Fibroblast of skin of right biceps (primary cell): Measurements from ENCODE around the gene RPH3AL.
"Not testable (repeated sequence)": the region's sequence is repeated elsewhere in the genome, so short reads cannot be mapped to it uniquely, and the experiment has no call there.

Experiments
- DNase-seq: peaks from one replicate; pipeline ENCODE4 v3.0.0-alpha.2; 2013

RPH3AL gene

DNA sequence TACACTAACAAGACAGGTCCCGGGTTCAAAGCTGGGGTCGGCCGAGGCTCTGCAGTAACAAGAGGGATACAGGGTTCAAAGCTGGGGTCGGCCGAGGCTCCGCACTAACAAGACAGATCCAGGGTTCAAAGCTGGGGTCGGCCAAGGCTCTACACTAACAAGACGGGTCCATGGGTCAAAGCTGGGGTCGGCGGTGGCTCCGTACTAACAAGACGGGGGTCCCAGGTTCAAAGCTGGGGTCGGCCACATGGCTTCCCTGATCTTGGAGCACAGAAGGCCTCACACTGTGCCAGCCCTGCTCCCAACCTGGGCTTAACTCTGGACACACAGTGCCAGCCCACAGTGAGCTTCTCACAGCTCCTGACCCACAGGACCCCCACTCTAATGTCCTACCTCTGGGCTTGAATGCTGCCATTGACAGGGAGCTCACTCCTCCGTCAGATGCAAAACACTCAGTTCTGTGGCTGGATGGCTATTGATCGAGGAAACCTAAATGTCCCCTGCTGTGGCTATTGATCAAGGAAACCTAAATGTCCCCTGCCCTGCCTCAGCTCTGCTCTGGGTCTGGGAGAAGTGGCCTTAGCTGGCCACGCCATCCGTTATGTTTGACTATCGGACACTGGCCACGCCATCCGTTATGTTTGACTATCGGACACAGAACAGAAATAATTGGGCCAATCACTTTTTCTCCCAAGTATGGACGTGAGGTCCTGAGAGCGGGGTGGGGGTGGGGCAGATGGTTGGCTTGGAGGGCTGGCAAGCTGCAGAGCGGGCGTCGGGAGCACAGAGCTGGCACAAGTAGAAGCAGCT lies 116.6 kb downstream of the RPH3AL start:
- no peak for DNase-seq

DNA sequence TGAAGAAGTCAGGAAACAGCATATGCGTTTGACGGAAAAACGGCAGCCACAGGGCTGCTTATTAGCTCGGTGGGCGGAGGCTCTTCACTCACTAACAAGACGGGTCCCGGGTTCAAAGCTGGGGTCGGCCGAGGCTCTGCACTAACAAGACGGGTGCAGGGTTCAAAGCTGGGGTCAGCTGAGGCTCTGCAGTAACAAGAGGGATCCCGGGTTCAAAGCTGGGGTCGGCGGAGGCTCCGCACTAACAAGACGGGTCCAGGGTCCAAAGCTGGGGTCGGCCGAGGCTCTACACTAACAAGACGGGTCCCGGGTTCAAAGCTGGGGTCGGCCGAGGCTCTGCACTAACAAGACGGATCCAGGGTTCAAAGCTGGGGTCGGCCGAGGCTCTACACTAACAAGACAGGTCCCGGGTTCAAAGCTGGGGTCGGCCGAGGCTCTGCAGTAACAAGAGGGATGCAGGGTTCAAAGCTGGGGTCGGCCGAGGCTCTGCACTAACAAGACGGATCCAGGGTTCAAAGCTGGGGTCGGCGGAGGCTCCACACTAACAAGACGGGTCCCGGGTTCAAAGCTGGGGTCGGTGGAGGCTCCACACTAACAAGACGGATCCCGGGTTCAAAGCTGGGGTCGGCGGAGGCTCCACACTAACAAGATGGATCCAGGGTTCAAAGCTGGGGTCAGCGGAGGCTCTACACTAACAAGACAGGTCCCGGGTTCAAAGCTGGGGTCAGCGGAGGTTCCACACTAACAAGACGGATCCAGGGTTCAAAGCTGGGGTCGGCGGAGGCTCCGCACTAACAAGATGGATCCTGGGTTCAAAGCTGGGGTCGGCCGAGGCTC lies 117.4 kb downstream of the RPH3AL start:
- DNase-seq, result not testable (repeated sequence)

DNA sequence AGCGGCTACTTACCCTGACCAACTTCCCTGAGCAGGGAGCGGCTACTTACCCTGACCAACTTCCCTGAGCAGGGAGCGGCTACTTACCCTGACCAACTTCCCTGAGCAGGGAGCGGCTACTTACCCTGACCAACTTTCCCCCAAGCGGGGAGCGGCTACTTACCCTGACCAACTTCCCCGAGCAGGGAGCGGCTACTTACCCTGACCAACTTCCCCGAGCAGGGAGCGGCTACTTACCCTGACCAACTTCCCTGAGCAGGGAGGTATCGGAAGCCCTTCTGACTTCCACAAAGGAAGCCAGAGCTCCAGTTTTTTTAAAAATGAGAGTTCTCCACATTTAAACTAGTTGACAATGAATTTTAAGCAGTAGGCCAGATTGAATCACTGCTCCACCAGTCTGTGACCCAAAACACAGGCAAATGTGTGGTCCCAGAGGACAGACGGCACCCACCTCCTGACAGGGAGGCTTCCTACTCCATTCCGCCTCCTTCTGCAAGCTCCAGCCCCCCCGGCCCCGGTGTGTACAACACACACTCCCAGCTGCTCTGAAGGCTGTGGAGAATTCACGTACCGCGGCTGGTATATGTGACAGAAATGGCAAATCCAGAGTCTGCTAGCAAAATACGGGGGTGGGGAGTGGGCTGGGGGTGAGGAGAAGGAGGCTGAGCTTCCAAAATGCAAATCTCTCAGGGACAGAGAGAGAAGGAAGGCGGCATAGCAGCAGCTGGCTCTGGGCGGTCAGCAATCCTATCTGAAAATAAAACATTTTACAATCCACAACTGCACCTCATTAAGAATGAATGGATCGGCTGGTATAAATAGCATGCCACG lies 118.2 kb downstream of the RPH3AL start:
- DNase-seq, result peak; percentile 7

DNA sequence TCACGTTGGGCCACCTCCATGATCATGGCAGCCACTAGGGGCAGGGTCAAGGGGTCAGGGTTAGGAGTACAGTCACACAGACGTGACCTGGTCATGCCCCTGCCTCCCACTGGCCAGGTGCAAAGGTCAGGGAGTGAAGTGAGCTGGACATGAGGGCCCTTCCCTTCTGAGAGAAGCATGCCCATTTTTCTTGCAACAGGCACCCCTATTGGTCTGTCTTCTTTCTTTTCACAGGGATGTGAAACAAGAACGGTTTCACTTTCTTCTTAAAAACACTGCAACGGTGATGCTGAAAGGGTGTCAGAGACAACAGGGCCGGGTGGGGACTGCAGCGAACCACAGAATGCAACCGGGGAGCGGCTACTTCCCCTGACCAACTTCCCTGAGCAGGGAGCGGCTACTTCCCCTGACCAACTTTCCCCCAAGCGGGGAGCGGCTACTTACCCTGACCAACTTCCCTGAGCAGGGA lies 119.1 kb downstream of the RPH3AL start:
- DNase-seq, result no peak

DNA sequence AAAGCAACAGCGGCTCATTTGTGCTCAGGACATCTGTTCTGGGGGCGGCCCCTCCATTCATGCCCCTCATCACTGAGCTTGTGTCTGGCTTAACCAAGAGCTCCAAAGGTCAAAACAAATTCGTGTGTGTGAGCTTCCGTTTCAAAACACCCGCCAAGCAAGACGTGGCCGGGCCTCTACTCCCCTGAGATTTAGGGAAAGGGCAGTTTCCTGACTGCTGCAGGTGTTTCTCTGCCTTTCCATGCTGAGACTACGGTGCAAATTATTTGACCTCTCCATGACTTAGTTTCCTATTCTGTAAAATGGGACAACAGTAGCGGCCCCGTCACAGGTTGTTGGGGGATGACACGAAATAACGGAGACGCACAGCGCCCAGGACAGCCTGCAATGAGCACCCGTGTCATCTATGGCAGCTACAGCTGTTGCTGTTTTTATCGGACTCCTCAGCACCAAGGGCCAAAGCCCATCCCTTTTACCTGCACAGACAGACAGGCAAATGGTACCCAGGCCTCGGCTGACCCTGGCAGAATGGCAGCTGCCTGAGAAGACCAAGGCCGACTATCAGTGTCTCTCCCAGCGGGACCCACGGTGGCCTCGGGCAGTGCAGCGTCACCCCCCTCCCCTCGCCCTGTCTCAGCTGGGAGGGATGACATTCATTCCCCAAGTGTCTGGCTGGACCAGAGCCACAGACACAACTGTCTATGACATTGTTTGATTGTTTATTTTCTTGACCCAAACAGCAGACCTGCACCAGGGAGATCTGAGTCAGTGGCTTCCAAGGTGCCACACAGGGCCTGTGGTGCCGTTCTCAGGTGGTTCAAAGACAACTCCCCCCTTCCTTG lies 120.4 kb downstream of the RPH3AL start:
- DNase-seq, result no peak

DNA sequence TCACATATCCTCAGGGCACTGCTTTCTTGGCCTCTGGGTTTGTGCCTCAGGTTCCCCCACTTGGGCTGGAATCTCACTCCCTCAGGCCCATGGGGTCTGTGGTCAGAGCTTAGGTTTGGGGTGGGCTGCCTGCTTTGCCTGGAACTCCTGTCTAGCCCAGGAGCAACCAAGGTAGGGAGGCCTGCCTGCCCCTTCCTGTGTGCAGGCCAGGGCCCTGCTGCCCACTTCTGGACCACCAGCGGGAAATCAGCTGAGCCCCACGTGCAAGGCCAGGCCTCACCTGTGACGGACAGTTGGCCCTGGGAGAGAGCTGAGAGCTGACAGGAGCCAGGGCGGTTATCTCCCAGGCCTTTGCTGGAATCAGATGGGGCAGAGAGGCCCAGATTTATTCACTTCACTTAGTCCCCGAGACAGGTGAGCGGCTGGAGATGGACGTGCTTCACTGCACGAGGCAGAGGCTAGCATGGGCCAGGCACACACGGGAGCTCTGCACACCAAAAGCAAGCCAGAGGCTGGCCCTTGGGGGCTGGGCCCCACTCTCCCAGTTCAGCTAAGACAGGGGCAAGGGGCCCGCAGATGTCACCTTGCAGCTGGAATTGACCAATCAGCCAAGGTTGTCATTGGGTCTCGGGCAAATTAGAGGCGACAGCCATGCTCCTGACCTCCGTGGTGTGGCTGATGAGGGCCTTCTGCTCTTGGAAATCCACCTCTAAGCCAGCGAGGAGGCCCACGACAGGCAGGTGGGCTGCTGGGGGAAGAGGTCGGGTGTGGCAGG lies 121.2 kb downstream of the RPH3AL start:
- DNase-seq, result no peak

DNA sequence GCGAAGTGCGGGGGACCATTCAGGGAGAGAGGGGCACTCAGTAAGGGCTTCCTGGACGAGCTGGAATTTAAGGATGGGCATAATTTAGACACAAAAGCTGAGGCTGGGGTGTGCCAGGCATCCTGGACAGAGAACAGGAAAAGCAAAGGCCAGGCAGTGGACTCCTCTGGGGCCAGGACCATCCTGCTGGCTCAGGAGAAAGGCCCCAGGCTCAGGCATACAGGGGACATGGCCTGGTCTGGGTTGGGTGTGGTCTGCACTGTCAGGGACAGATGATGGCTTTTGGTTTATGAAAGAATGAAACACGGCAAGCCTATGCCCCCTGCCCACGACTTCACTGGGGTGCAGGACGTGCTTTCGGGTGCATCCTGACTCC lies 122.2 kb downstream of the RPH3AL start:
- no peak for DNase-seq

DNA sequence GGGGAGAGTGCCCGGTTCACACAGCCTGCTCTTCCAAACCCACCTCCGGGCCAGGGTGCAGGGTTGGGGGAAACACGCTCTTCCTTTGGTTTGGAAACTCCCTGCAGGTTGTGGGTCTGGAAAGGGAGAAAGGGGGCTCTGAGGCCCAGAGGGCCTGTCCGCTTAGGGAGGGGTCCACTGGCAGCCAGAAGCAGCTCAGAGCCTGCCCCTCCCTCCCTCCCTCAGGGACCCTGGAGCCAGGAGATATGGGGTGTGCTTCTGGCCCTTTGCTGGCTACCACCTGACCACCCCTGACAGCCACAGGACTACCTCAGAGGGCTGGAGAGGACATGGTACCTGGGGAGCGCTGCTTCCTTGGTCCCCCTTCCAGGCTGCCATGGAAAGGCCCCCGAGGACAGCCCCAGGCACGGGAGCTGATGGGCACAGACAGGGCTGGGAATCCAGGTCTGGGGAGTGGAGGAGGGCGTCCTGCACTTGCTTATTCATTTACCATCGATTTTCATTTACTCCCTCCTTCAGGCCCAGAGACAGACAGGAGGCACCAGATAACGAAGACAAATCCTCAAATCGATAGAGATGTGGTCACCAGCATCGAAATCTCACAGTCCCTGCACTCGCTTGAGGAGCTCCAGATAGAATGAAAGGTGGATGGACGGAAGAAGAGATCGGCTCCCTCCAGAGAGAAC lies 122.8 kb downstream of the RPH3AL start:
- DNase-seq, result no peak

DNA sequence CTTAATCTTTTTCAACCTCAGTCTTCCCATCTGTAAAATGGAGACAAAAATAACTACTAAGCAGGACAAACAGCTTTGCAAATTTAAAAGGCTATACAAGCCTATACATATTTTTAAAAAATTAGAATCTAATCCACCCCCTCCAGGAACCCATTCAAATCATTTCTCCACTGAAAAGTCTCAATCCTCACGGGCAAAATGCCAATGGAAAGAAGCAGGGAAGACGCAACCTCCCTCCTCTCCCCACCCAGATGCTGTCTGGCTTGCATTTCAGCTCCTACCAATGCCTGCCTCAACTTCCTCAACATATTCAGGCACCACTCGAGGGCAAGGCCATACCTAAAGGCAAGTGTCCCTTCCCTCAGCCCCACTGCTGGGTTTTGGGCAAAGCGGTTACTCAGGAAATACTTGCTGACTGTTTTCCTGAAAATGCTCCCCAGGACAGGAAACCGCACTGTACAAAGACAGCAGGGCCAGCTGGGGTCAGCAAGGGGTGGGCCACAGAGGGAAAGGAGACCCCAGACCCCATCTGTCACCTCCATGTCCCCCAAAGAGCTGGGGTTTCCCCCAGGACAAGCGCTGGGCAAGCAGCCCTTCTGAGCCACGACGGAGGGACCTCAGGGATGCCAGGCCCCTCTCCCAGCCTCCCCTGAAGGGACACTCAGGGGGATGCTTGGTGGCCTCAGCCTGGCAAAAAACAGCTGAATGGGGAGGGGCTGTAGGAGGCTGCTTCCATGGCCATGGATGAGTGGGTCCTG lies 123.5 kb downstream of the RPH3AL start:
- DNase-seq, result peak; percentile 3

DNA sequence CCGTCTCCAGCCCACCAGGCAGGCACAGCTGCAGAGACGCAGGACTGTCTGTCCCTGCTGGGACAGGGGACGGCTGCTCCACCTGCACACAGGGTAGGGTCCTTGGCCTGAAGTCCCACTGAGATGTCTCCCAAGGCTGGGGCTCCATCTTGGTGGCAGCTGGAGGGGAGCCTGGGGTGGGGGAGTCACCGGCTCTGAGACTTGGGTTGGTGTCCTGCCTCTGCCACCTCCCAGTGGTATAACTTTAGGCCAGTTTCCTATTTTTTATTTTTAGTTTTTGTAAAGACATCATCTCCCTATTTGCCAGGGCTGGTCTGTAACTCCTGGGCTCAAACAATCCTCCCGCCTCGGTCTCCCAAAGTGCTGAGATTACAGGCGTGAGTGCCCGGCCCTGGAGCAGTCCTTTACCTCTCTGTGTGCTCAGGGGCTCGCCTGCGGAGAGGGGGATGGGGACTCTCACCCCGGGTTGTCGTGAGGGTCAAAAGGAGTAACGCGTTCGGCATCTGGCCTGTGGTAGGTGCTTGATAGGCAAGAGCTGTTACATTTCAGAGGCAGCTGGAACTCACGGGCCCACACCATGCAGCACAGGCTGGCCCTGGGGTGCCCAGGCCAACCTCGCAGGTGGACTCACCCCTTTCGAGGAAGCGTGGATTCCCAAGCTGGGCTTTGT lies 124.5 kb downstream of the RPH3AL start:
- DNase-seq, result no peak

DNA sequence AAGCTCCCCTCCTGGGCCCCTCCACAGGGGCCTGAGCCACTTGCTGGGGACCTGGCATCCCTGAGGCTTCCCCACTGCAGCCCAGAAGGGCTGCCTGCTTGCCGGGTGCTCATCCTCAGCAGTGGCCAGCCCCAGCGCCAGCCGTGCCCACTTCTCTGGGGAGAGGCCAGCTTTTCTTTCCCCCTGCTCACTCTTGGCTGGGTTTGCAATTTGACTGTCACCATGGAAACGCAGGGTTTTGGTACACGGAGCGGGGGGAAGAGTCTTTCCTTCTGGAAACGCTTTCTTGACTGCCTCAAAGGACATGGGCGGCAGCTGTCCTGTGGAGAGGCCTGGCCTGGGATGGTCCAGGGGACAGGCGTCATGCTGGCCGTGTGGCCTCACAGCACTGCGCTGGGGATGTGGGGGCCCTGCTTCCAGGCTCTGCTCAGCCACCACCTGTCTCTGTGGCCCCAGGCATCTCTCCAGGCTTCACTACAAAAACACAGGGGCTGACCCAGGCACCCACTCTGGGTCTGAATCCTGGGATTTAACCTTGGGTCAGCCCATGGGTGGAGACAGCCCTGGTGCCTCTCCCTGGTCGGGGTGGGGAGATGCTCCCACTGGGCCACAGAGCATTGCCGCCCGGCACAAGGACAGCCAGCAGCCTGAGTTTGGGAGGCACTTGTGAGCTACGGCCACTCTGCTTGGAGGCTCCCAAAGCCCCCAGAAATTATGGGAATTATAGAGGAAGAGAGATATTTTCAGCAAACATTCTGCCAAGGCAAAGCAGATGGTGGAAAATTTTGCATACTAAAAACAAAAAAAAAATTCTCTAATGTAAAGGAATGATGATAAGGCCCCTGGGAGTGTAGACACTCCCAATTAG lies 125.3 kb downstream of the RPH3AL start:
- DNase-seq, result no peak

DNA sequence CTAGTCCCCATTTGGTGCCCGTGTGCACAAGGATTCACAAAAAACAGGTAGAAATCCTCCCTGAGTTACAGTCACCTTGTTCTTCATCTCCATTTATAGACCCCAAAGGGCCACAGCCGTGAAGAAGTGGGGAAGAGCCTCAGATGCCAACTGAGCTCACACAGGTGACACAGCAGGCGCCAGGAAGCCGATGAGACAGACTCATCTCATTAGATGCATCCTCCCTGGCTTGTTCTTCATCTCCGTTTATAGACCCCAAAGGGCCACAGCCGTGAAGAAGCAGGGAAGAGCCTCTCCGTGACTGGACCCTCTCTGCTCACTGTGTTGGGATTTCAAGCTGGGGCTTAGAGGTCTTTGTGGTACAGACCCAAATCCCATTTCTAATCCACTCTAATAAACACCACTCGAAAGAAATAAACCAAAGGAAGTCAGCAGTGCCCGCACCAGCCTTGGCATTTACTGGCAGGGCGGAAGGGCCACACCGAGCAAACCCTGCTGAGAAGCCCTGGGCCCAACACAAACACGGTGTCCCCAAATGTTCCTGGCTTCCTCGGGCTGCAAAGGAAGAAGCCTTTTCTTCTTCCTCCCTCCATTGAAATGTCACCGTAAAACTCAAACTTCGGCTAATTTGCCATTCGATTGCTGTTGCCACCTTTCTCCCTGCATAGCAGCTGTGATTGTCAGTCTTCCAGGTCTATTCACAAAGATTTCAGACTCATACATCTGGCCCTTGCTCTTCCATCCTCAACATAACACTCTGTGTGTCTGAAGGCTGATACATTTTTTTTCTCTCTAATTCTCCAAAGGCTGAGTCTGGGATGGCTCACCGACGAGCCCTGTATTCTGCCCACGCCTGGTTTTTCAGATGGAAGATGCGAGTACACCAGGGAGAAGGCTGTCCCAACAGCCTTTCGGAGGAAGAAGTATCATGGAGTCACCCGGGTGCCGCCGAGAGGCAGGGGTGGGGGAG lies 126.2 kb downstream of the RPH3AL start:
- DNase-seq, result no peak

DNA sequence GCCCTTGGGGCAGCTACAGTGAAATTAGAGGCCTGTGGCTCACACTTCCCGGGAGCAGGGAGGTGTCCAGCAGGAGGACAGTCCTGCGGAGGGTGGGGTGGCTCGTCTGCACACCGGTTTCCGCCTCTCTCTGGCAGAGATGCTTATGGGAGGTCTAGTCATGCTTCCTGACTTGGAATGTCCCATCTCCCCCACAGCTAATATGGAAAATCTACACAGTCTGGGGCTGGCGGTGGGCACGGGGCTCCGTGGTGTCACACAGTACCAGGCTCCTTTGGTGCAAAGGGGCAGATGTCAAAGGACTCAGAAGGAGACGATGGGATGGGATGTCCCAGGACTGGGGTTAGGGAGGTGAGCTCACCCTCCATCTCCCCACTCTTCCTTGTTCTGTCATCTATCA lies 127.1 kb downstream of the RPH3AL start:
- DNase-seq, result no peak

DNA sequence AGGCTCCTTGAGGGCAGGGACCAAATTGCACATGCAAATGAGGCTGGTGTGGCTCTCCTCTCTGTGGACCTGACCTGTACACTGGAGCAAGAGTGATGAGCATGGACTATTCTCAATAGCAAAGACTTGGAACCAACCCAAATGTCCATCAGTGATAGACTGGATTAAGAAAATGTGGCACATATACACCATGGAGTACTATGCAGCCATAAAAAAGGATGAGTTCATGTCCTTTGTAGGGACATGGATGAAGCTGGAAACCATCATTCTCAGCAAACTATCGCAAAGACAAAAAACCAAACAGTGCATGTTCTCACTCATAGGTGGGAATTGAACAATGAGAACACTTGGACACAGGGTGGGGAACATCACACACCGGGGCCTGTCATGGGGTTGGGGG lies 128.0 kb downstream of the RPH3AL start:
- not testable (repeated sequence) for DNase-seq

DNA sequence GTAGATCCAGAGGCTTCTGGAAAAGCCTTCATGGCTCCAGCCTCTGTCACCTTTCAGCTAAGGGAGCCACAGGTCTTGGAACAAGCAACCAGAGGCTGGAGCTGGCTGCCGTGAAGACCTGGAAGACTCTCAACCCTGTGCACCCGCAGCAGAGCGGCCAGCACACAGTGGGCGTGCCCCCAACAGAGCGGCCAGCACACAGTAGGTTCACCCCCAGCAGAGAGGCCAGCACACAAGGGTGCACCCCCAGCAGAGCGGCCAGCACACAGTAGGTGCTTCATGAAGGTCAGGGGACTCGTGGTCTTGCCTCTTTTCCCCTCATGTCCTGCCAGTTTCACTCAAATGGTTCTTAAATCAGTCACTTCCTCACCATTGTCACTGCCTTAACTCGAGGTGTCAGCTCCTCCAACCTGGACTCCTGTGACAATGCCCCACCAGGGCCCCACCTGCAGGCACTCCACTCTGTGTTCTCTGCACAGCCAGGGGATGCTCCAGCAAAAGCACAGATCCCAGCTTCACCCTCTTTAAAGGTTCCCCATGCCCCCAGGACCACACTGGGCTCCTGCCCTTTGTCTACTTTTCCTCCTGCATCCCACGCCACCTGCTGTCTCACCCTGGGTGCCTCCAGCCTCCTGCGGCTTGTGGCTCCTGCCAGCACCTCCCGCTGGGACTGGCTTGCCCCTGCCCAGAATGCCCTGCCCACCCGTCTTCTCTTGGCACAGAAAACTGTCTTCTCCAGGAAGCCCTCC lies 128.7 kb downstream of the RPH3AL start:
- no peak for DNase-seq

DNA sequence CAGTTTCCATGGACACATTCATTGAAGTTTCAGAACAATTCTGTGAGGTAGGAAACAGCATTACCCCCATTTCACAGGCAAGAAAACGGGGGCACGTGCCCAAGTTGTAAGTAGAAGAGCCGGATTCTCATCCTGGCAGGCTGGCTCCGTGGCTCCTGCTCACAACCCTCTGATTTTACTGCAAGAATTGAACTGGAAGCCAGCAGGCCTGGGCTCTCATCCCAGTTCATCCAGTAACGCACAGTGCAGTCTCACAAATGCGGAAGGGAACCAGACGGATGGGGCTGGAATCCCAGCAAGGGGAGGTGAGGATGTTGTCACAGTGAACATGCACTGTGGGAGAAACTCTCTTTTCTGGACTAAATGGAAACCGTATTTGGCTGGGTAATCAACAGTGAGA lies 130.4 kb downstream of the RPH3AL start:
- DNase-seq, result no peak
